ENCODE measurements around the gene OR8J3.
"Not testable (repeated sequence)": the region's sequence is repeated elsewhere in the genome, so short reads cannot be mapped to it uniquely, and the experiment has no call there.

OR8J3 gene

DNA sequence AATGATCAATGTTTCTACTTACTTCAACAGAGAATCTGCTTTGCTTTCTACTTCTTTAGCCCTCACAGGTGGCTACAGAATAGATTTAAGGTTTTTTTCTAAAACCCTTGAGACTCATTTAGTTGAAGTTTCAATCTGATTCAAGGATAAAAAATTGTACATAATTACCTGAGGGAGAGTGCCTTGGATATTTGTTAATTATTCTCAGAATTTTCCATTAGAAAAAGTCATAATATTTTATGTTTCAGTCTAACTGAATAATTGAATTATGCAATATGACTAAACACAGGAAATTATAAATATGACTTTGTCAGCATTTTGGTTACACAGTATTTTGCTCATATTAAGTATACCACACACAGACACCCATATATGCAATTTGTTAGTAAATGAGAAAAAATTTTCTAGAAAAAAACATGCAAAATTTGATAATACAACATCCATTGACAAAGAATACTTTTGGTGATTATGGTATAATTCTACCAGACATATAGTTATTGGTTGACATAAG is at the start of gene OR8J3:
Gene OR8J3, minus strand, starts transcription at position 51 of the 511 bp plus-strand sequence. CDS start 2,483 bp downstream, outside the sequence.
- DNase-seq = no peak

GRCh38 chr11:56188602-56189001 is 48.6 kb upstream of the OR8J3 start:
- DNase-seq = no peak

- no peak for DNase-seq
Observed at GRCh38 chr11:56183459-56183858, 43.5 kb upstream of the OR8J3 start.

DNA sequence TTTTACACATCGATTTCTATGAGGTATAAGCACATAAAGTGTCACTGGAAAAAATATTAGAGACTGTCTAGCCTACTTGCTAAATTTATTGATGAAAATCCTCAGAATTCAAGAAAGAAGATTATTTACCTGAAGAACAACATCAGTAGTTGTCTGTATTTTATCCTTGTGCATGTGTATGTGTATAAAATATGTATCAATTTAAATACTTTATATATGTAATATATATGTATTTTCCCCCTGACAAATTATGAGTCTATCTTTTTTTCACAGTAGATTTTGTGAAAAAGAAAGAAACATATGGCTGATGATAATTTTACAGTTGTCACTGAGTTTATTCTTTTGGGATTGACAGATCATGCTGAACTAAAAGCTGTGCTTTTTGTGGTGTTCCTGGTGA is 36.3 kb upstream of the OR8J3 start, which contains the start of gene OR5J2:
Gene OR5J2, plus strand, starts transcription at position 301 of the 400 bp plus-strand sequence. Its CDS starts 0 bp downstream, at position 301.
- no peak for DNase-seq

DNA sequence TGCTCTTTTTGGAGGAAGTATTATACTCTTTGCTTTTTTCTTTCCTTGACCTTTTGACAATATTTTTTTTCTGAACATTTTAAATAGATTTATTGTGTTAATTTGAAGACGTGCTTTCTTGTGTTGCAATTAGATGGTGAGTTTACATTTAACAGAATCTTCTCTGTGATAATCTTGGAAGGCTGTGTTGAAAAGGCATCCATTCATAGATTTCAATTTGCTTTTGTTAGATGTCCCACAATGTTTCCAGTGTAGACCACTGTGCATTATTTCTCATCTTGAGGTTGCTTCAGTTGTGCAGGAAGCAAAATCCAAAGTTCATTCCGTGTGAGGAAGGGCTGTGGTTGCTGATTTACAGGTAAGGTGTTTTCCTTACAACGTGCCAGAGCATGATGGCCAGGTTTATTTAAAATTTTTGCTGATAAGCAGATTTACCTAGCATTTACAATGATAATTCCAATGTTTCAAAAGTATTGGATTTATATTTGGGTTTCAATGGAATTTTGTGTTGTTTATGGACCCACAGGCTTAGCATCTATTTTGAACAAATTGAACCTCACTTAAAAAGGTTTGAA is 32.3 kb upstream of the OR8J3 start:
- no peak for DNase-seq

- no peak for DNase-seq
Observed at GRCh38 chr11:56163804-56164203, 23.8 kb upstream of the OR8J3 start.

DNA sequence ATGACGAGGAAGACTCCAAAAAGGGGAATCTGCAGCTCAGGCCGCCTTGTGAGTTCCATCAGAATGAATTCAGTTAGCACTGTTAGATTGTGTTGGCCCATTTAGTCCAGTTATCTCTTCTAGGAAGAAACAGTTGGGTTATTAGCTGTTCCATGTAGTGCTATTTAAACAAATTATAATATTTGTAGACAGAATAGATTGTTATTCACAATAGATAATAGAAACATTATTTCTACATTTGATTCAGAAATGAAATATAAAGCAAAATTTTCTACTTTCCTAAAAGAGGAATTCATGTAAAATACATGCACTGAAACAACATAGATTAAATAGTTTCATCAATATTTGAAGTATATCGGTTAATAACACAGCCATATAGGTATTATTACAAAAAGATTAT is 20.2 kb upstream of the OR8J3 start, which contains the start of gene OR8K5:
Gene OR8K5, minus strand, starts transcription at position 101 of the 400 bp plus-strand sequence. Its CDS starts 0 bp downstream, at position 101.
- no peak for DNase-seq

DNA sequence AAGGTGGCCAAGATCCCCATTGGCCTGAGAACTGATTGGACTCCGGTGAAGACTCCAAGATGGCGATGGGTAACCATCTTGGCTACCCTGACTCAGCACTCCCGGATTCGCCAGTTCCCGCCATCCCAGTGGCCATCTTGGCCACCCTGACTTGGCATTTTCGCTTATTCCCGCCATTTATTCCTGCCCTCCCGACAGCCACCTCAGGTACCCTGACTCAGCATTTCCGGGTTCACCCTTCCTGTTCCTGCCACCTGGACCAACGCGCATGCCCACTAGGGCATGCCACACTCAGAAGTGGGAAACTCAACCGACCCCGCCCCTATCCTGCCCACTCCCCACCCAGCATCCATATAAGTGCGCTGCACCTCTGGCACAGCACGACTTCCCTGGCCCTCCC is 12.3 kb upstream of the OR8J3 start:
- no peak for DNase-seq

- DNase-seq = no peak
Observed at GRCh38 chr11:56151376-56151775, 11.4 kb upstream of the OR8J3 start.

DNA sequence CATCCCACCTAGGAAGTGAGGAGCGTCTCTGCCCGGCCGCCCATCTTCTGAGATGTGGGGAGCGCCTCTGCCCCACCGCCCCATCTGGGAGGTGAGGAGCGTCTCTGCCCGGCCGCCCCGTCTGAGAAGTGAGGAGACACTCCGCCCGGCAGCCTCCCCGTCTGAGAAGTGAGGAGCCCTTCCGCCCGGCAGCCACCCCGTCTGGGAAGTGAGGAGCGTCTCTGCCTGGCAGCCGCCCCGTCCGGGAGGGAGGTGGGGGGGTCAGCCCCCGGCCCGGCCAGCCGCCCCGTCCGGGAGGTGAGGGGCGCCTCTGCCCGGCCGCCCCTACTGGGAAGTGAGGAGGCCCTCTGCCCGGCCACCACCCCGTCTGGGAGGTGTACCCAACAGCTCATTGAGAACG is 3.7 kb upstream of the OR8J3 start:
- not testable (repeated sequence) for DNase-seq

DNA sequence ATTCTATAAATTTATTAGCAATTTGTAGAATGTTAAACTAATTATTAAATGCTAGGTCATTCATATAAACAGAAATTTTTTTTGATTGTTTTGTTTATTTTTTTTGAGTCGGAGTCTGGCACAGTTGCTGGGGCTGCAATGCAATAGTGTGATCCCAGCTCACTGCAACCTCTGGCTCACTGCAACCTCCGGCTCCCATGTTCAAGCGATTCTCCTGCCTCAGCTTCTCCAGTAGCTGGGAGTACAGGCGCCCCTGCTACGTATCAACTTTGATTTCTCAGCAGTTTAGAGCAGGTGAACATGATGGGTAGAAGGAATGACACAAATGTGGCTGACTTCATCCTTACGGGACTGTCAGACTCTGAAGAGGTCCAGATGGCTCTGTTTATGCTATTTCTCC is 17.9 kb downstream of the OR8J3 start, which contains the start of gene OR8H3:
Gene OR8H3, plus strand, starts transcription at position 301 of the 400 bp plus-strand sequence. Its CDS starts 0 bp downstream, at position 301.
- DNase-seq = no peak

DNA sequence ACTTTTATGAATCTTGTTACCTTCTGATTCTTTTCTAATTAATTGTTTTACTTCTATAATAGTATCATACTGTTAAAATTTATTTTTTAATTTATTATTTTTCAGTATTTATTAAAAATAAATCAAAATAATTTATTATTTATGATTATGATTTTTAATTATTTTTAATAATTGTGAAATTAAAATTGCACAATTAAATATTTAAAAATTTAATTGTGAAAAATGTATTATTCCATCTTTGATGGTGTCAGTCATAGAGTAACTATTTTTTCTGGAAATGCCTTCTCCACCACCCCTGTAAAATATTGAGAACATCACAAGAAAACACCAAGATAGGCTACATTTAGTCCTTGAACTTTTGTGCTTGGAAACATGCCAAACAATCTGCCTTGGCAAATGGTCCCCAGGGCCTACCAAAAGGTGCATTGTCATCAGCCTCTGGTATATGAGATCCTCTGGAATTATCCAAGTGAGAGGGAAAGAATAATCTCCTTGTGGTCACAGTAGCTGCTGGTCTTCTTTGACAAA is 36.7 kb downstream of the OR8J3 start, which contains the start of gene OR8H2:
Gene OR8H2, plus strand, starts transcription at position 478 of the 528 bp plus-strand sequence. CDS start 1,356 bp downstream, outside the sequence.
- DNase-seq = no peak

DNA sequence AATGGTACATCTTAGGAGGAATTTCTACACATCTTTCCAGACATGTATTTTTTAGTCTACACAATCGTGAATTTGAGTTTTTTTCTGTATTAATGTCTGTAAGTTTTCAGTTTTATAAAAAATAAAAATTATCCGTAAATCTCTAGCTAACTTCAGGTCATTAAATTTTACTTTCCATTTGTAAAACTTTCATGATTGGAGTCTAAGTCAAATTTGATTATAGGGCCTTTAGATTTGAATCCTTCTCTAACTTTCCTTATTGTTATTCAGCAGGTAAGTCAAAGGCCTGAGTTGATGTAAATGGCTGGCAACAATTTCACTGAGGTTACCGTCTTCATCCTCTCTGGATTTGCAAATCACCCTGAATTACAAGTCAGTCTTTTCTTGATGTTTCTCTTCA is 47.0 kb downstream of the OR8J3 start, which contains the start of gene OR8I2:
Gene OR8I2, plus strand, starts transcription at position 301 of the 400 bp plus-strand sequence. Its CDS starts 0 bp downstream, at position 301.
- no peak for DNase-seq

GRCh38 chr11:56089697-56090096 is 50.3 kb downstream of the OR8J3 start:
- DNase-seq = no peak

All from NCI-H226 (cell line).